ENCODE measurements around the gene EPPIN.
"Not testable (repeated sequence)": the region's sequence is repeated elsewhere in the genome, so short reads cannot be mapped to it uniquely, and the experiment has no call there.

Gene EPPIN
- total RNA-seq: 0 reads per million in 3 experiments

DNA sequence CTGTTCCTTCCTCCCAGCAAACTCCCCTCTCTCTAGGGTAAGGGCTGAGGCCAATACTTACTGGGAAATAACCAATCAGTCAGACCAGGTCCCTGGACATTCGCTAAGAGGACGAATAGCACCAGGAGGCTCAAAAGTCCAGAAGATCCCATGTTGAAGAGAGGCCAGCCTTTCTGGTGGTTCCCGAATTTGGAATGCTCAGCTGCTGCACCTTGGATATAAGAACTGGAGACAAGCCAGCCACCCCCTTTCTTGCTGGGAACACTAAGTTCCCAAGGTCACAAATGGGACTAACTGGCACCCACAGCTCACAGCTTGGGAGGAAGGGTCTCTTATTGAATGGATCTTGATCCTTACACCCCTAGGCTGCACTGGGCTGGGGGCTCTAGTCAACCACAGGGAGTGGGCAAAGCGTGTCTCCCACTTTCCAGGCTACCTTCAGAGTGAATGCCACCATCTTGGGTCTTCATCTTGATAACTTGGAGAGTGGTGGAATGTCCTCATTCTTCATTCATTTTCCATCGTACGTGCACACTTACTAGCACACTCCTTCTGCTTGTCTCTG lies at the start of gene EPPIN:
Gene EPPIN (minus strand): TSS at position 196 of the 565 bp plus-strand sequence. CDS start 44 bp downstream, at position 152.
- no peak for DNase-seq

DNA sequence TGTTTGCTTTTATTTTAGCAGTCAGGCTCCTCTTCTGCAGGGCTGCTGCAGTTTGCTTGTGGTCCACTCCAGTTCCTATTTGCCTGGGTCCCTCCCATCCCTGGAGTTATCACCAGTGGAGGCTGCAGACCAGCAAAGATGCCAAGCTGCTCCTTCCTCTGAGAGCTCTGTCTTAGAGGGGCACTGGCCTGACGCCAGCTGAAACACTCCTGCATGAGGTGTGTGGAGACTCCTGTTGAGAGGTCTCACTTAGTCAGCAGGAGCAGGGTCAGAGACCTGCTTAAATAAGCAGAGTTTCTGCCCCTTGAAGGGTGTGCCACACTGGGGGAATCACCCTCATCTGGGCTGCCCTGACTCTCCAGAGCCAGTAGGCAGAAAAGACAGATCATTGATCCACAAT lies 48.0 kb upstream of the EPPIN start:
- DNase-seq: no peak

DNA sequence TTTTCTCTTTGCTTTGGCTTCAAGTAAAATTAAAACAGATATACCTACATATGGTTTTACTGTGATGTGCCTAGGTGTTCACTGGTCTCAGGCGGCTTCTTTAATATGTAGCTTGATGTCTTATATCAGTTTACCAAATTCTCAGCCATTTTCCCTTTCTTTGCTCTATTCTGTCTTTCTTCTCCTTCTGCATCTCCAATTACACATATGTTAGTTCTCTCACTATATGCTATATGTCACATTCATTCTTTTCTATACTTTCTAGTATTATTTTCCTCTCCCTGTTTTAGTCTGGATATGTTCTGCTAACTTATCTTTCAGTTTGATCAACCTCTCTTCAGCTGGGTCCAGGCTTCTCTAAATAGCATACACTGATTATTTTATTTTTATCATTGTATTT lies 46.3 kb upstream of the EPPIN start:
- no peak for DNase-seq

DNA sequence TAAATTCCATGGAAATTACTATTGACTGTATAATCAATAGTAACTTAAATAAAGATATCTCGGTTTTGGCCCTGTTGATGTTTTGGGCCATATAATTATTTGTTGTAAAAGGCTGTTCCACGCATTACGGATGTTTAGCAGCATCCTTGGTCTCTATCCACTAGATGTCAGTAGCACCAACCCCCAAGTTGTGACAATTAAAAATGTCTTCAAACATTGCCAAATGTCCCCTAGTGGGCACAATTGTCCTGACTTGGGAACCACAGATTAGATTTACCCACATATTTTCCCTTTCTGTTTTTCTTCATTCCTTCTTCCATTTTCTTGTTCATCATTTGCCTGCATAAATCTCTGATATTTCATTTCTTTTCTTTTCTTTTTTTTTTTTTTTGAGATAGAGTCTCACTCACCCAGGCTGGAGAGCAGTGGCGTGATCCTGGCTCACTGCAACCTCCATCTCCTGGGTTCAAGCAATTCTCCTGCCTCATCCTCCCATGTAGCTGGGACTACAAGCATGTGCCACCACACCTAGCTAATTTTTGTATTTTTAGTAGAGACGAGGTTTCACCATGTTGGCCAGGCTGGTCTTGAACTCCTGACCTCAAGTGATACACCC lies 45.5 kb upstream of the EPPIN start:
- DNase-seq: peak; percentile 1

DNA sequence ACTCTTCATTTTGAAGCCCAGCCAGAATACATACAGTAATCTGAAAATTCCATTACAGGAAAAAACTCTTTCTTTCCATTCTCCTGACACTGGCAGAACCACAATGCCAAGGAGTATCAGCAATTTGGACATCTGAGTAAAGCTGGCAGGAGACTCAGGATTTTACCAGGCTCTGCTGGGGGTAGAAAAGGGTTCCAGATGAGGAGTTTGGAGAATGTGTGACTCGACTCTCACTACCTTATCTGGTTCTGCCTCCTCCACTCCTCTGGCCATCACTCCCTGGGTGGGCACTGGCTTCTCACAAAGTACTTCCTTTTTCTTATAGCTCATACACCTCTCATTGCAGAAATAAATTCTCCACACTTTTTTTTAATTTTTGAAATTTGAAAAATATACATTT lies 42.5 kb upstream of the EPPIN start:
- no peak for DNase-seq

DNA sequence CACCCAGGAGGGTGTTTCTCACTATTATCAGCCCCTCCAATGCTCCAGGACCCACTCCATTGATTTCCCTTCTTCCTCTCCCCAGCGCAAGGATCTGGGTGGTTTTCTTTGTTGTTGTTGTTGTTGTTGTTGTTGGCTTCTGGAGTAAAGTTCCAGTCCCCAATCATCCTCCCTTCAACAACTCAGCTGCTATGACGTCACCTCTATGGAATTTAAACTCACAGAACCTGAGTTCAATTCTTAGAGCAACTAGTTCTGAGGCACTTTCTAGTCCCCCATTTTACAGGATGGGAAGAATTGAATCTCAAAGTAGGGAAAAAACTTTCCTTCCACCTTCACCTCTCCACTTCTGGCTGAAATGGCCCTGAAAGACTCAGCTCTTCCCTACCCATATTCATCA lies 41.6 kb upstream of the EPPIN start:
- DNase-seq: no peak

DNA sequence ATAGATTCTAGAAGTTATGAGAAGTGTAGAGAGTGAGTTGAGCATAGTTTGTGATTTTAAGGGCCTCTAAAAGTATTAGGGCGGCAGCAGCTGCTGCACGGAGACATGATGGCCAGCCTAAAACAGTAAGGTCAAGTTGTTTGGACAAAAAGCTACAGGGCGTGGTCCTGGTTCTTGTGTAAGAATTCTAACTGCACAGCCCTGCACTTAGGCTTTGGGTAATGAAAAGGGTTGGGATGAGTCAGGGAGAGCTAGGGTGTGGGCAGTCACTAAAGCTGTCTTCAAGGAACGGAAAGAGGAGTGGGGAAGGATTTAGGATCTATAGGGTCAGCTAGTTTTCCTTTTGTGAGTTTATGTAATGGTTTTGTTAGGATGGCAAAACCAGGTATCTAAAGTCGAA lies 38.8 kb upstream of the EPPIN start:
- not testable (repeated sequence) for DNase-seq

DNA sequence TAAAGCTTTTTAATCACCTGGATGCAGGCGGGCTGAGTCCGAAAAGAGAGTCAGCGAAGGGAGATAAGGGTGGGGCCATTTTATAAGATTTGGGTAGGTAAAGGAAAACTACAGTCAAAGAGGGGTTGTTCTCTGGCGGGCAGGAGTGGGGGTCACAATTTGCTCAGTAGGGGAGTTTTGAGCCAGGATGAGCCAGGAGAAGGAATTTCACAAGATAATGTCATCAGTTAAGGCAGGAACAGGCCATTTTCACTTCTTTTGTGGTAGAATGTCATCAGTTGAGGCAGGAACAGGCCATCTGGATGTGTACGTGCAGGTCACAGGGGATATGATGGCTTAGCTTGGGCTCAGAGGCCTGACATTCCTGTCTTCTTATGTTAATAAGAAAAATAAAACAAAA lies 37.1 kb upstream of the EPPIN start:
- DNase-seq: not testable (repeated sequence)

DNA sequence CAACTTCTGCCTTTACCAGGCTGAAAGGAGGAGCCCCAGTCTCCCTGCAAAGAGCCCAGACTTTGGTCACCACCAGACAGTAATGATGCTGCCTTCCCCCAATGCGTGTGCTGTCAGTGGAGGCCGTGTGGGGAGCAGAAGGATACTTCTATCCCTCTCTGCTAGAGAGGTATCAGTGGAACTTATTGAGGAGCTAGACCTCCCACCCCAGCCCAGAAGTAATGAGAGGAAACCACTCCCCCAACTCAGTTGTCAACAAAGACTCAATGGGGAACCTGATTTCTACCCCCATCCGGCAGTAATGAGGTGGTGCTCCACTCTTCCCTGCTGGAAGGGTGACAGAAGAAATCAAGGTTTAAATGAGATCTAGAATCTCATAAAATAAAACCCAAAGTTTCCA lies 36.3 kb upstream of the EPPIN start:
- no peak for DNase-seq

DNA sequence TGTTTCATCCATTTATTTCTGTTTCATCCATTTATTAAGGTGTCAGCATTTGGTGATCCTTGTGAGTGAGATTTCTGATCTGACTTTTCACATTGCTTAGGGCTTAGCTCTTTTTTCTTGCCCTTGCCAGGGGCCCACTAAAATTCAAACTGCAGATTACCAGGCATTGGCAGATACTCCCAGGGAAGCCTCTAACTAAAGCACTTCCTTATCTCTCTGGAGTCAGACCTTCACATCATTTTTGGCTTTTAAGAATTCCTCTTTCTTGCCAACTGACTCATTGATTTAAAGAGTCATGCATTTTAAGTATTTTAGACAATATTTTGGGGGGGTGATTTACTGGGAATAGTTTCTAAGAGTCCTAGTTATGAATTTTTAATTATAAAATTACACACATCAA lies 34.5 kb upstream of the EPPIN start:
- DNase-seq: no peak

DNA sequence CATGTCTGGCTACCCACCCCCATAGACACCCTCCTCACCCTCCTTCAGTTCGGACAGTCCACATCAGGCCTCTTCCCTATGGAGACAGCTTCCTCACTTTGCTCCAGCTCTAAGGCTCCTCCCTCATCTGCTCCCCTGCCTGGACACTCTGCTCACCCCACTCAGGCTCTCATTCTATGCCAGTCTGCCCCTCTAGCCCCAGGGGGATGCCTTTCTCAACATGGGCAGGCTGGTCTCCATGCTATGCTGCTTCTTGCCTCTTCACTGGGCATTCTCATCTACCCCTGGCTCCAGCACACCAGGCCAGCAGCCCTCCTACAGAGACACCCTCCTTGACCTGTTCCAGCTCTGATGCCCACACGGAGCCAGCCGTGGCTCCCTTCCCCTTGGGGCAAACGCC lies 32.0 kb upstream of the EPPIN start, which contains the start of gene WFDC8:
Gene WFDC8 (minus strand): TSS at position 101 of the 400 bp plus-strand sequence. CDS start 37 bp downstream, at position 64.
- no peak for DNase-seq

DNA sequence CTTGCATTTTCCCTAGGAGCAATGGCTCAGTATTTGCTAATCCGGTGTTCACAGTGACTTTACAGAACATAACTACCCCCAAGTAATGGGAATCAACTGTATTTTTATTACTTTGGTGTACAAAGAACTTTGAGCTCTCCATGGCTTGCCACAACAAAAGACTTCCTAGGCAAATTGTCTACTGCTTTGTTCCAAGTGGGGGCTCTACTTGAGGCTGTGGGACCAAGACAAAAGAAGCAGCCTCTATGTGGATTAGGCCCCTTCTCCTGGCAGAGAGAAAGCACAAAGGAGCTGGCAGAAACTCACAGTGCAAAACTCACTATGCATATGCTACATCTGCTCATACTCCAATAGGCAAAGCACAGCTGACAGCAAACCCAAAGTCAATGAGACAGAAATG lies 31.0 kb upstream of the EPPIN start:
- no peak for DNase-seq

DNA sequence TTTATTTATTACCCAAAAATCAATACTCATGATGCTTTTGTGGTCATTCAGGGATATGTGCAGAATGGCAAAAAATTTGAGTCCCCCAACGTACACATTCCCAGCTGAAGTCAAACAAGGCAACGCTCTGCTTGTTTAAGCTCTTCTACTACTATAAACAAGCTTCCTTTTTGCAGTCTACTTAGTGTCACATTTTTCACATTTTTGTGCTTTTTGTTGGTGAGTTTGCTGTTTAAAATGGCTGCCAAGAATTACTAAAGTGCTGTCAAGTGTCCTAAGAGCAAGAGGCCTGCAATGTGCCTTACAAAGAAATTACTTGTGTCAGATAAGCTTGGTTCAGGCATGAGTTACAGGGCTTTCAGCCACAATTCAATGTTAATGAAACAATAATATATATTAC lies 29.8 kb upstream of the EPPIN start:
- DNase-seq: no peak

DNA sequence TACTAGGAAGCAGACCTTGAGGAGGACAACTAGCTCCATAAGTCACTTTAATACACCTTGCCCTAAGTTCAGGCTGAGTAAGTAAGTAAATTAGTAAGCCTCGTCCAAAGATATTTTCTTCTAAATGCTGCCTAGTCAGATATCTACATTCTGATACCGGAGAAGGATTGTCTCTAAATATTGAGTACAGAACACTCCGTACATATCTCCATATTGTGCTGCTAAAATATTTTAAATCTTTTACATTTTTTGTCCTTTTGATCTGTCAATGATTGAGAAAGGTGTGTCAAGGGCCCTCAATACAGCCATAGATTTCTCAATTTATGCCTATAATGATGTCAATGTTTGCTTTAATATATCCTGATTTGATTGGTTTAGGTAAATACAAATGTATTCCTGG lies 28.7 kb upstream of the EPPIN start:
- no peak for DNase-seq

DNA sequence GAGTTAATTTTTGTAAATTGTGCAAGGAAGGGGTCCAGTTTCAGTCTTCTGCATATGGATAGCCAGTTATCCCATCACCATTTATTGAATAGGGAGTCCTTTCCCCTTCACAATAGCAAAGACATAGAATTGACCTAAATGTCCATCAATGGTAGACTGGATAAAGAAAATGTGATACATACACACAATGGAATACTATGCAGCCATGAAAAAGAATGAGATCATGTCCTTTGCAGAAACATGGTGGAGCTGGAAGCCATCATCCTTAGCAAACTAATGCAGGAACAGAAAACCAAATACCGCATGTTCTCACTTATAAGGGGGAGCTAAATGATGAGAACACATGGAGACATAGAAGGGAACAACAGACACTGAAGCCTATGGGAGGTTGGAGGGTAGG lies 22.4 kb upstream of the EPPIN start:
- not testable (repeated sequence) for DNase-seq

DNA sequence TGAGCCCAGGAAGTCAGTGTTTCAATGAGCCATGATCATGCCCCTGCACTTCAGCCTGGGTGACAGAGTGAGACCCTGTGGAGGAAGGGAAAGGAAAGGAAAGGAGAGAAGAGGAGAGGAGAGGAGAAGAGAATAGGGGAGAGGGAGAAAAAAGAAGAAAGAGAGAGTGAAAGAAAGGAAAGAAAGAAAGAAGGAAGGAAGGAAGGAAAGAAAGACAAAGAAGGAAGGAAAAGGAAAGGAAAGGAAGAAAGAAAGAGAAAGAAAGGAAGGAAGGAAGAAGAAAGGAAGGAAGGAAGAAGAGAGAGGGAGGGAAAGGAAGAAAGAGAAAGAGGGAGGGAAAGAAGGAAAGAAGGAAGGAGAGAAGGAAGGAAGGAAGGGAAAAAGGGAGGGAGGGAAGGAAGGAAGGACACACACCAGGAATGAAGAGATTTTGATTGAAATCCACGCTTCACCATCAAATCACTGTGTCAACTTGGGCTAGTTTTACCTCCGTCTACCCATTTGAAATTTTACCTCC lies 17.6 kb upstream of the EPPIN start:
- no peak for DNase-seq

DNA sequence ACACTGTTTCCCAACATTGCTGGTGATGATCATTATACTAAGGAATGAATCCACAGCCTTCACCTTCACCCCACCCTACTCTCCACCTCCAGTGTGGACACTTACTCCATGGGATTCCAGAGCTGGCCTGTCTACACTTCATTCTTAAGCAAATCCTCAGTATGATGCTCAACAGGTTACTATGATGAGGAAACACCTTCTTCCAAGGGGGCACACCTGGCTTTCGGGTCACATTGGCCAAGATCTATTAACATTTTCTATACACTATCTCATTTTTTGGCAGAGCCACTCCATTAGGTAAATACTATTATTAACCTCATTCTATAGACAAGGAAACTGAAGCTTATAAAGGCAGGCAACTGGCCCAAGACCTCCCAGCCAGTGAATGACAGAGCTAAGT lies 8.0 kb upstream of the EPPIN start:
- DNase-seq: no peak

DNA sequence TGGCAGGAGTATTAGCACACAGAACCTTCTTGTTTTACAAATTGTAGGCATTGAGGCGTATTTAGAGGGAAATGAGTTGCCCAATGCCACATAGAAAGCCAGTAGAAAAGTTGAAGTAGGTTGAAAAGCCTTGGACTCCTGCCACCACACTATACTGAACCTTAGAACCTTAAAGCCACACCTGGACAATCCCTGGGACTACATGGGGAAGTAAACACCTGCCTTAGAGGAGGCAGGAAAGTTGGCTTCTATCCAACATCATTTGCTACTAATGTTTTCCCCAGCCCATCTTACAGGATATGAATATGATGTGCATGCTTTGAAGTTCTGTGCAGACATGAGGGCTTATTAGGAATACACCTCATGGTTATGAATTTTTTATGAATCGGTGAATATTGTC lies 5.3 kb upstream of the EPPIN start:
- no peak for DNase-seq

DNA sequence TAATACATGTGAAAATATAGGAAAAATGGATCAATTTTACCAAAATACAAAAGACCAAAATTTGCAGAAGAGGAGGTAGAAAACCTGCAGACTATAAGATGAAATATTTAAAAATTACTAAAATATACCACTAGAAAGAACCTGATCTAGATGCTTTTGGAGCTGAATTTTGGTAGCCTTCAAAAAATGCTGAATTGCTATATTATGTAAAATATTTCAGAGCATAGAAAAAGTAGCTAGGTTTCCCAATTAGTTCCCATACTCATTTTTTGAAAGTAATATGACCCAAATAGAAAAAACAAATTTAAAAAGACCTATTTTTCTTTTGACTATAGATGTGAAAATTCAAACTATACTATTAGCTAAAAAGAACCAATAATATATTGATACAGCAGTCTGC lies 3.6 kb upstream of the EPPIN start:
- DNase-seq: no peak

DNA sequence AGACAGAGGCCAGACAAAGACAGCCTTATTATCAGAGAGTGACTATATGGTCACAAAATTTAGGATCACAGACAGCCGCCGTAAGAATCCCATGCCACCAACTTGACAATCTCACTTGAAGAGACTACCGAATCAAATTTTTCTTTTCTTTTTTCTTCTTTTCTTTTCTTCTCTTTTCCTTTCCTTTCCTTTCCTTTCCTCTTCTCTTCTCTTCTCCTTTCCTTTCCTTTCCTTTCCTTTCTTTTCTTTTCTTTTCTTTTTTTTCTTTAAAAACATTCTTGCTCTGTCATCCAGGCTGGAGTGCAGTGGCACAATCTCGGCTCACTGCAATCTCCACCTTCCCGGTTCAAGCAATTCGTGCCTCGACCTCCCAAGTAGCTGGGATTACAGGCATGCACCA lies 1.2 kb upstream of the EPPIN start:
- no peak for DNase-seq

DNA sequence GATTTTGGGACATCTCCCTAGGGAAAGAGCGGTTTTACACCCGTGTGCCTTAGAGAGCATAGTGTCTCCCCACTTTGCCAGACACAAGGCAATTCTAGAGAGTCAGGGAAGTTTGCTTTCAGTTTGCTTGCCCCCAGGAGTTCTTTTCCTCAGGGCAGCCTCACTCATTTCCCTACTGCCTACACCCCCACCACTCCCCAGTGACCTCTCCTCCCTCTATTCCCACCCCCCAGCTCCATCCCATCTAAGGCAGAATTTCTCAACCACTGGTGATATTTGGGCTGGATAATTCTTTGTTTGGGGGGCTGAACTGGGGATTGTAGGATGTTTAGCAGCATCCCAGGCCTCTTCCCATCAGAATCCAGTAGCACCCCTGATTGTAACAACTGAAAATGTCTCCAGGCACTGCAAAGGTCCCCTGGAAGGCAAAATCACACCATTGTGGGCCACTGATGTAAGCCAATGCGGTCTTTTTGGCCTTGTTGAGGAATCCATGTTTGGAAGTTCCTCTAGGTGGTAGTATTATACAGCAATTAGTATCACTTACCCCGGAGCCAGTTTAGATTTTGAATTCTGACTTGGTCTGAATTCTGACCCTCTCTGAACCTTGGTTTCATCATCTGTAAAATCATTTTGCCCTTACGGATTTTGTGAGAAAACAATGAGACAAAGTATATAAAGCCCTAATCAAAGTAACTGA lies 1.3 kb downstream of the EPPIN start:
- DNase-seq: no peak

DNA sequence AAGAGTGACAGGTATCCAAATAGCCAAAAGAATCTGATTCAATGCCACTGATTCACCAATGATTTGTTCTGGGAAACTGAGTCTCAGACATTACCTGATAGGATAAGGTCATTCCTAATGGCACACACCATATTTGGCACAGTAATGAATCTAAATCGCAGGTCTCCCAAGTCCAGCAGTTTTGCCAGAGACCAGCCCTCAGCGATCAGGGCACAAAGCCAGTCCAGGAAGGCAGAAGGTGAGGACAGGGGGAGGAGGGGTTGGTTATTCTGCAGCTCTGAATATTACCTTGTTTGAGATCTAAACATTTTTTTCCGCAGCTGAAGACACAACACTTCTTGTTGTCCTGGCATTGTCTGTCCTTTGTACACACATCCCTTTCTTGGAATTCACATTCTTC lies 1.9 kb downstream of the EPPIN start:
- DNase-seq: no peak

DNA sequence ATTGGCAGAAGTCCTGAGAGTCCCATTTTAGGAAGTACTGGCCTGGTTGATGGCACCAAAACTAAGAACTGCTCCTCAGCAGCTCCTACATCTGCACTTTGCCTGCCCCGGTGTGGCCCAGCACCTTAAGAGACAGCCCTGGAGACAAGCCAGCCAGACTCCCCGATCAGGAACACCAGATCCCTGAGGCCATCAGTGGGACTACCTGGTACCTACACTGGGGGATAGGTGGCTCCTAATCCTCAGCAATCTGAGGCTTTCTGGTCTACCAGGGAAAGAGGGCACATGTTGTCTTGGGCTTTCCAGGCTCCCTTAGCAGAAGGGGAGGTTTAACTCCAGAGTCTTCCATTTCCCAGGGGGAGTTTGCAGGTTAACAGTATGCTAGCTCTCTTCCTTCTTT lies 7.8 kb downstream of the EPPIN start, which contains the start of gene WFDC6:
Gene WFDC6 (minus strand): TSS at position 101 of the 400 bp plus-strand sequence. CDS start 75 bp downstream, at position 26.
- no peak for DNase-seq

DNA sequence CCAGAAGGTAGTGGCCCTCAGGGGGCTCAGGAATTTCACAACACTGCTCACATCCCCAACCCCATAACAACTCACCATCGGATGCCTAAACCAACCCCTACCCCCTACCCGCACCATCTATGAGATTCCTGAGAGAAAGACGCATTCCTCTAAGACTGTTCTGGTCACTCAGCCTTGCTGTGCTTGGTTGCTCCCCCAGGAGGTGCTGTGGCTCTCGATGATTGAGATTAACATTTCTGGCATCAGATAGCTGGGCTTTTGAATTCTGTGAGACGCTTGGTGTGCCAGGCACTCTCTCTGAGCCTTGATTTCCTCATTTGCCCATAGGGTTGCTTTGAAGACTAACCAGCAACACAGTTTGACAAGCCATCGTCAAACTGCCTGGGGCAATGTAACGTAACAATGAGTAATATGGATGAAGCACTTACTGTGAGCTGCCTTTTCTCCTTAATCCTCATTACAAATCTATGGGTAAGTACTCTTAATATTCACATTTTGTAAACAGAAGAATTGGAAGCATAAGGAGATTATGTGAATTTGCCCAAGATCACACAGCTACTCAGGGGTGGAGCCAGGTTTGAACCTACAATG lies 8.9 kb downstream of the EPPIN start:
- no peak for DNase-seq

Data from central memory CD4-positive, alpha-beta T cell (primary cell).